Peyer's patch (tissue), 4 donors: ENCODE results near the gene C16orf82. TPM values are rescaled to one million over a fixed set of nuclear protein-coding genes. Genes with fewer than 3 reads are reported as not detected.

Source experiments
- DNase-seq, 3 donors: peaks; one replicate each; pipeline ENCODE4 v3.0.0-alpha.2; 2017 to 2019
- H3K27ac ChIP-seq, 4 donors: fragments of 200-600 bp; sonication (generic); one replicate each; pipeline ENCODE4 v1.5.1; 2016 to 2019
- H3K27me3 ChIP-seq, 2 donors: fragments of 200-600 bp; sonication (generic); one replicate each; pipeline ENCODE4 v1.5.1; 2019
- H3K36me3 ChIP-seq, 3 donors: fragments of 200-600 bp; sonication (generic); one replicate each; pipeline ENCODE4 v1.5.1; 2016 to 2019
- H3K4me1 ChIP-seq, 4 donors: fragments of 200-600 bp; sonication (generic); one replicate each; pipeline ENCODE4 v1.5.1; 2016 to 2019
- H3K4me3 ChIP-seq, 4 donors: fragments of 200-600 bp; sonication (generic); 1 replicate in 3 of 4; 2 replicates in 1 of 4; pipeline ENCODE4 v1.5.1; 2016 to 2019; ENCODE audit warnings: mild to moderate bottlenecking in 1 of 4
- H3K9me3 ChIP-seq, 4 donors: fragments of 200-600 bp; sonication (generic); one replicate each; pipeline ENCODE4 v1.5.1; 2016 to 2019; ENCODE audit warnings: mild to moderate bottlenecking in 1 of 4
- POLR2A ChIP-seq, 2 donors: fragments of 450-650 bp; IDR thresholded peaks; one replicate each; pipeline ENCODE4 v1.5.1; 2017; ENCODE audit warnings: antibody characterized with exemption in 2 of 2, mild to moderate bottlenecking in 2 of 2, moderate library complexity in 2 of 2
- total RNA-seq, 4 donors: library from RNA; depleted of rRNA; stranded (reverse); fragments of >200 nt; gene quantifications; one replicate each; pipeline ENCODE4 v1.1.0, GENCODE V29; 2016
- TF ChIP-seq, protein P1 (sequence below), 6 experiments: fragments of 450-650 bp in 4 of 6; fragments of 200-600 bp in 2 of 6; sonication (generic) in 1 of 6; IDR thresholded peaks; one replicate each; pipeline ENCODE4 v1.5.1; 2017 to 2019; ENCODE audit warnings: antibody characterized with exemption in 6 of 6, mild to moderate bottlenecking in 3 of 6, moderate library complexity in 1 of 6

C16orf82 gene
- total RNA-seq: not detected

DNA sequence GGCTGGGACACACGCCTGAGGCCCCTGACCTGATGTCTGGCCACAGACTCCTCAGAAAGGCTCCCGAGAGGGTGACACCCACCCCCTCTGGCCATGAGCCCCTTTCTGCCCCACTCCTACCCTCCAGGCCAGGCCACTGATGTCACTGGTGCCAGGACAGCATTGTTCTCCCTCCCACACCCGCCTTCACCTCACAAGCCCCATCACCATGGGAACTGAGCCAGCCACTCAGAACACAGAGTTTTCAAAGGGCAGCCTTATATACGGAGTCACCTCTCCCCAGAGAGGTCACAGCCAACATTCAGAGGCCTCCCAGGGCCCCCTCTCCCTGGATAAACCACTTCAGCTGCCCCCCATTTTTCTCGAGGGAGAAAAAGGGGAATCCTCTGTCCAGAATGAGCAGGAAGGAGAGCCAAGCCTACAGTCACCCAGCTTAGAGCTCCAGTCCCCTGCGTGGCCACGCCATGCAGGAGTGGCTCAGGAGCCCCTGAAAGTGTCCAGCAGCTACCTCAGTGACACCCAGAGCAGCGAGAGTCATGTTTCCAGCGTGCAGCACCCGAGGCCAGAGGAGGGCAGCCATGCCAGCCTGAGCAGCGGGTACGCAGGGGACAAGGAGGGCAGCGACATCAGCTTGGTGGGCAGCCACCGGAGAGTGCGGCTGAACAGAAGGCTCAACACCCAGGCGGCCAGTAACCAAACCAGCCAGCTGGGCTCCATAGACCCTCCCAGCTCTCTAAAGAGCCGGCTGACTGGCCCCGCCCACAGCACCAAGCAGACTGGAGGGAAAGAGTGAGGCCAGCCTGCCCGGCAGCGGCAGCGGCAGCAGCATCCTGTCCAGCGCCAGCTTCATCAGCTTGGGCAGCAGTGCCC lies at the start of gene C16orf82:
Gene C16orf82 (plus strand): TSS at position 260 of the 870 bp plus-strand sequence.
- Histone ChIP-seq H3K4me1 (no peaks in the 10 kb centered on the region), H3K27ac (no peak within 1 kb of the TSS), H3K27me3 (no peaks in the 10 kb centered on the region), H3K36me3 (no peaks in the 10 kb centered on the region), H3K4me3 (no peak within 1 kb of the TSS), H3K9me3 (peaks cover 0 to 5% (median 0%) of the 10 kb centered on the region in 4 donors)
- no peak for DNase-seq
- TF ChIP-seq POLR2A (IDR thresholded peaks at IDR 0.05): no peak
- TF ChIP-seq, protein P1, sequence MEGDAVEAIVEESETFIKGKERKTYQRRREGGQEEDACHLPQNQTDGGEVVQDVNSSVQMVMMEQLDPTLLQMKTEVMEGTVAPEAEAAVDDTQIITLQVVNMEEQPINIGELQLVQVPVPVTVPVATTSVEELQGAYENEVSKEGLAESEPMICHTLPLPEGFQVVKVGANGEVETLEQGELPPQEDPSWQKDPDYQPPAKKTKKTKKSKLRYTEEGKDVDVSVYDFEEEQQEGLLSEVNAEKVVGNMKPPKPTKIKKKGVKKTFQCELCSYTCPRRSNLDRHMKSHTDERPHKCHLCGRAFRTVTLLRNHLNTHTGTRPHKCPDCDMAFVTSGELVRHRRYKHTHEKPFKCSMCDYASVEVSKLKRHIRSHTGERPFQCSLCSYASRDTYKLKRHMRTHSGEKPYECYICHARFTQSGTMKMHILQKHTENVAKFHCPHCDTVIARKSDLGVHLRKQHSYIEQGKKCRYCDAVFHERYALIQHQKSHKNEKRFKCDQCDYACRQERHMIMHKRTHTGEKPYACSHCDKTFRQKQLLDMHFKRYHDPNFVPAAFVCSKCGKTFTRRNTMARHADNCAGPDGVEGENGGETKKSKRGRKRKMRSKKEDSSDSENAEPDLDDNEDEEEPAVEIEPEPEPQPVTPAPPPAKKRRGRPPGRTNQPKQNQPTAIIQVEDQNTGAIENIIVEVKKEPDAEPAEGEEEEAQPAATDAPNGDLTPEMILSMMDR (IDR thresholded peaks at IDR 0.05): no peak

DNA sequence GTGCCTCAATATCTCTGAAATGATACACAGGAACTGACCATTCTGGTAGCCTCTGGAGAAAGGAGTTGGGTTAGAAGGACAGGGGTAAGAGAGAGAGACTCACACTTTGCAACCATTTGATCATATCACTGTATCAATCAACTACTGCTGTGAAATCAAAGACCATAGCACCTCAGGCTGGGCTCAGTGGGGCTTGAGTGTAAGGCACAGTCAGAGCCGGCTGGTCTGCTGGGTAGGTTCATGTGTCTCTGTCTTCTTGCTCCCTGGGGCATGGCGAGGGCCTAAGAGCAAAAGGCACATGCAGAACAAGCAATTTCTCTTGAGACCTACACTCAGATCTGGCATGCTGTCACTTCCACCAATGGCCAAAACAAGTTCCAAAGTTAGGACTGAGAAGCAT lies 46.7 kb upstream of the C16orf82 start:
- no peak for TF ChIP-seq POLR2A (IDR thresholded peaks at IDR 0.05)
- TF ChIP-seq, protein P1 (IDR thresholded peaks at IDR 0.05): no peak
- no peak for DNase-seq
- no peaks in the 10 kb centered on the region for H3K36me3 ChIP-seq
- H3K27ac ChIP-seq: no peak overlapping the region
- H3K4me1 ChIP-seq: no peaks in the 10 kb centered on the region
- no peaks in the 10 kb centered on the region for H3K9me3 ChIP-seq
- H3K4me3 ChIP-seq: no peak overlapping the region
- no peaks in the 10 kb centered on the region for H3K27me3 ChIP-seq

DNA sequence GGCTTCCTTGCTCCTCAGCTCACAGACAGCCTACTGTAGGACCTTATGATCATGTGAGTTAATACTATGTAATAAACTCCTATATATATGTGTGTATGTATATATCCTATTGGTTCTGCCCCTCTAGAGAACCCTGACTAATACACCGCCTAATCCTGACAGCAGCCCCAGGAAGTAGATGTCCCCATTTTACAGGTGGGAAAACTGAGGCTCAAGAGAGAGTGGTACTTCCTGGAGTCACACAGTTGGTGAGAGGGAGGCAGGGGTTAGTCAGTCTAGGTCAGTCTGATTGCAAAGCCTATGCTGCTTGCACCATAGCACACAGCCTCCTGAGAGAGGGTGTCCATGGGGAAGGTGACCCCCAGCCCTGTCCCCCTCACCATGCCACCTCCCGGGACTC lies 42.7 kb upstream of the C16orf82 start:
- TF ChIP-seq POLR2A (IDR thresholded peaks at IDR 0.05): no peak
- TF ChIP-seq, protein P1 (IDR thresholded peaks at IDR 0.05): no peak
- no peaks in the 10 kb centered on the region for H3K4me1 ChIP-seq
- H3K9me3 ChIP-seq: no peaks in the 10 kb centered on the region
- no peaks in the 10 kb centered on the region for H3K36me3 ChIP-seq
- H3K27ac ChIP-seq: no peak overlapping the region
- H3K27me3 ChIP-seq: no peaks in the 10 kb centered on the region
- H3K4me3 ChIP-seq: no peak overlapping the region
- no peak for DNase-seq

DNA sequence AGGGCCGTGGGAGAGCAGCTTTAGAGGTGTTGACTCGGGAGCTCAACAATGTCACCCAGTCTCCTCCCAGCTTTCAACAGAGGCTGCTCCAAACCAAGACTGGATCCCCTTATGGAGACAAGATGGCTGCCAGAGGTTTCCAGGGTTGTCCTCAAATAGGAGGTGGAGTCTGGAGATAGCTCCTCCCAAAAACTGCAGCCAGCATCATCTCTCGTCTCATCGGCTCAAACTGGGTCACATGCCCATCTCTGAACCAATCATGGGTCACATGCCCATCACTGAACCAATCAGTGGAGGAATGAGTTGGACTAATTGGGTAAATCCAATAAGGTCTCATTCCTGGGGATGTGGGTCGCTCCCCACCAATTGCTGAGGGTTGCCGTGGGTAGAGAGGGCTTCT lies 41.1 kb upstream of the C16orf82 start:
- H3K36me3 ChIP-seq: no peaks in the 10 kb centered on the region
- H3K9me3 ChIP-seq: no peaks in the 10 kb centered on the region
- TF ChIP-seq POLR2A (IDR thresholded peaks at IDR 0.05): no peak
- no peaks in the 10 kb centered on the region for H3K27me3 ChIP-seq
- DNase-seq: no peak
- no peak overlapping the region for H3K4me3 ChIP-seq
- H3K27ac ChIP-seq: no peak overlapping the region
- H3K4me1 ChIP-seq: no peaks in the 10 kb centered on the region

DNA sequence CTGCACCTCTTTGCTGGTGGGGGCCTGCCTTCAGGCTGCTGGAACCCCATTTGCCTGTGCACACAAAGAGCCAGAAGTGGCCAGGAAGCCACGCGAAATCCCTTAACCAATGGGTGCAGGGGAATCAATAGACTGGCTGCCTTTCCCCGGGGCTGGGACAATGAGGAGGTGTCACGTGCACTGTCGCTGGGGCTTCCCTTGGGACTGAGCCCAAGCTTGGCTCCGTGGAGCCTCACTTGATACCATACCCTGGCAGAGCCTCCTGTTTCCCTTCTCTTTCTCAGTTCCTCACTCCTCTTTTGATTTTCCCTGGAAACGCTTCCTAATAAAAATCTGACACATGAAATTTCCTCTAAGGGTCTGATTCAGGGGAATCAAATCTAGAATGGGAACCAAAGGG lies 38.8 kb upstream of the C16orf82 start:
- TF ChIP-seq, protein P1 (IDR thresholded peaks at IDR 0.05): no peak
- no peak for TF ChIP-seq POLR2A (IDR thresholded peaks at IDR 0.05)
- Histone ChIP-seq H3K4me3 (no peak overlapping the region), H3K36me3 (no peaks in the 10 kb centered on the region), H3K27me3 (no peaks in the 10 kb centered on the region), H3K4me1 (no peaks in the 10 kb centered on the region), H3K27ac (no peak overlapping the region), H3K9me3 (no peaks in the 10 kb centered on the region)
- no peak for DNase-seq

DNA sequence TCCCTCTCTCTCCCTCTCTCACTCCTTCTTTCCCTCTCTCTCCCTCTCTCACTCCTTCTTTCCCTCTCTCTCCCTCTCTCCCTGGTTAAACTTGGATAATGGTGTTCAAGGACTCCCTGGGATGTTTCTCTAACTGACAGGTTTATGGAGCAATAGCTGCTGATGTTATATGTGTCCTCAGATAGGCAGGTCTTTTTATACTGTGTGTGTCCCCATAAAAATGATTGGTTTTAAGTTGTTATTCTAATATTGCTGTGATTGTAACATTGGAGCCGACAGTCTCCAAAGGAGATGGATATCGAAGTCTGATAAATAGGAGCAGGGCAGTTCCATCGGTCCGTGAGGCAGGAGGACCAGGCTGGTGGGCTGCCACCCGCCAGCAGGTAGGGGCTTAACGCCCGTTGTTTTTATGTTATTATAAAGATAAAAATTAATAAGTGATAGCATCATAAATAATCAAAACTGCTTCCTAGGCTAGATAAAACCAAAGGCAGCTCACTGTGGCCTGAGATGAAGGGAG lies 38.1 kb upstream of the C16orf82 start:
- no peak overlapping the region for H3K4me3 ChIP-seq
- no peaks in the 10 kb centered on the region for H3K36me3 ChIP-seq
- no peaks in the 10 kb centered on the region for H3K27me3 ChIP-seq
- no peak overlapping the region for H3K27ac ChIP-seq
- H3K4me1 ChIP-seq: no peaks in the 10 kb centered on the region
- no peak for TF ChIP-seq POLR2A (IDR thresholded peaks at IDR 0.05)
- TF ChIP-seq, protein P1 (IDR thresholded peaks at IDR 0.05): no peak
- no peak for DNase-seq
- H3K9me3 ChIP-seq: no peaks in the 10 kb centered on the region
